GM12878 (cell line): ENCODE data around the gene FFAR3. TPM values are rescaled to one million over a fixed set of nuclear protein-coding genes. Genes with fewer than 3 reads are reported as not detected.

Source experiments
- ATF7 ChIP-seq: fragments of 450-650 bp; IDR thresholded peaks from 2 replicates; pipeline ENCODE4 v1.6.1; 2016; ENCODE audit warnings: low read depth, mild to moderate bottlenecking
- CTCF ChIP-seq, 3 experiments: IDR thresholded peaks in 2 of 3; conservative IDR thresholded peaks in 1 of 3; 2 replicates each; pipeline ENCODE4 v1.5.1; 2011; ENCODE audit warnings: low read depth in 3 of 3, low read length in 3 of 3, mild to moderate bottlenecking in 3 of 3, control low read depth in 2 of 3, moderate library complexity in 2 of 3, inconsistent platforms in 1 of 3, mixed read lengths in 1 of 3; ENCODE audit not compliant: control insufficient read depth in 2 of 3, insufficient read depth in 1 of 3; ENCODE audit errors: extremely low read depth in 1 of 3
- IKZF2 ChIP-seq, 2 experiments: fragments of 450-650 bp; IDR thresholded peaks; 2 replicates each; pipeline ENCODE4 v1.6.1; 2017; ENCODE audit warnings: mild to moderate bottlenecking in 2 of 2, moderate library complexity in 2 of 2
- MTA2 ChIP-seq: fragments of 450-650 bp; IDR thresholded peaks from 2 replicates; pipeline ENCODE4 v1.6.1; 2016; ENCODE audit warnings: low read depth, mild to moderate bottlenecking, moderate library complexity
- NFIC ChIP-seq: IDR thresholded peaks from 2 replicates; pipeline ENCODE4 v1.6.1; 2012; ENCODE audit warnings: low read depth, mild to moderate bottlenecking, inconsistent platforms, low read length, moderate library complexity
- POLR2AphosphoS5 ChIP-seq: IDR thresholded peaks from 2 replicates; pipeline ENCODE4 v1.6.1; 2011; ENCODE audit warnings: mild to moderate bottlenecking, low read length, inconsistent platforms
- RAD51 ChIP-seq: fragments of 450-650 bp; IDR thresholded peaks from 2 replicates; pipeline ENCODE4 v1.6.1; 2016; ENCODE audit warnings: moderate library complexity, mild to moderate bottlenecking, inconsistent platforms
- RUNX3 ChIP-seq: IDR thresholded peaks from 2 replicates; pipeline ENCODE4 v1.6.1; 2012; ENCODE audit warnings: low read length, inconsistent platforms
- SPI1 ChIP-seq: IDR thresholded peaks from 2 replicates; pipeline ENCODE4 v1.6.1; 2011; ENCODE audit warnings: low read depth, mild to moderate bottlenecking, low read length, moderate library complexity, borderline replicate concordance; ENCODE audit not compliant: insufficient read depth
- TBL1XR1 ChIP-seq: IDR thresholded peaks from 2 replicates; pipeline ENCODE4 v1.6.1; 2012; ENCODE audit warnings: low read depth, low read length, improper control_type of control experiment
- ZNF687 ChIP-seq: fragments of 450-650 bp; IDR thresholded peaks from 2 replicates; pipeline ENCODE4 v1.6.1; 2017; ENCODE audit warnings: mild to moderate bottlenecking, moderate library complexity
- polyA plus RNA-seq, 11 experiments: library from polyadenylated mRNA; depleted of rRNA in 4 of 11; unstranded in 6 of 11; stranded (reverse) in 5 of 11; fragments of >200 nt; fragmentation: Nextera tagmentation in 4 of 11; fragmentation: Illumina TruSeq in 1 of 11; extraction: Ambion mirVana in 4 of 11; extraction: Trizol in 1 of 11; gene quantifications; 1 replicate in 1 of 11; 2 replicates in 10 of 11; pipeline versions ENCODE4 v1.2.1 to v1.2.3, GENCODE V29; 2011 to 2016; ENCODE audit warnings: inconsistent platforms in 2 of 11, missing spikeins in 2 of 11, low read depth in 1 of 11
- total RNA-seq, 4 experiments: library from RNA; depleted of rRNA in 3 of 4; stranded (reverse); fragments of >200 nt in 3 of 4; fragmentation: Illumina TruSeq in 1 of 4; extraction: Trizol in 1 of 4; gene quantifications; 2 replicates each; pipeline versions ENCODE4 v1.2.1 to v1.2.3, GENCODE V29; 2013 to 2021

Gene FFAR3
- total and polyA plus RNA-seq, 10 of the 15 experiments (the other 5 are each of a cell fraction or from before 2014, with no cell fraction given) = 0.15 to 0.18 TPM; not detected in 8

- TF ChIP-seq POLR2AphosphoS5 (no peak), MTA2 (peak; percentile 75; the same call in 1 of the 2 replicates), ATF7 (0 out of 2 replicates have a peak, but pooled peaks have one; percentile 10), NFIC (no peak; the same call in 1 of the 2 replicates), IKZF2 (IDR thresholded peaks at IDR 0.05) (peak; percentile 68 to 71; a peak in 2 of 4 replicates), CTCF (IDR thresholded peaks at IDR 0.05 in 2 of 3, conservative IDR thresholded peaks at IDR 0.05 in 1 of 3; ENCODE audit: control insufficient read depth in 2 of 3, extremely low read depth in 1 of 3, insufficient read depth in 1 of 3, low read depth in 3 of 3, low read length in 3 of 3) (no peak), SPI1 (no peak), RUNX3 (peak; percentile 88), RAD51 (no peak), ZNF687 (peak; percentile 99), TBL1XR1 (no peak)
These were observed 3.4 kb upstream of the FFAR3 start (continued) for GRCh38 chr19:35354898-35355297.
